ENCODE data around the gene NNT.
A peak's percentile ranks its signal among the peaks of the same experiment; 100 is the strongest.
"Not testable (repeated sequence)": the region's sequence is repeated elsewhere in the genome, so short reads cannot be mapped to it uniquely, and the experiment has no call there.

NNT gene

DNA sequence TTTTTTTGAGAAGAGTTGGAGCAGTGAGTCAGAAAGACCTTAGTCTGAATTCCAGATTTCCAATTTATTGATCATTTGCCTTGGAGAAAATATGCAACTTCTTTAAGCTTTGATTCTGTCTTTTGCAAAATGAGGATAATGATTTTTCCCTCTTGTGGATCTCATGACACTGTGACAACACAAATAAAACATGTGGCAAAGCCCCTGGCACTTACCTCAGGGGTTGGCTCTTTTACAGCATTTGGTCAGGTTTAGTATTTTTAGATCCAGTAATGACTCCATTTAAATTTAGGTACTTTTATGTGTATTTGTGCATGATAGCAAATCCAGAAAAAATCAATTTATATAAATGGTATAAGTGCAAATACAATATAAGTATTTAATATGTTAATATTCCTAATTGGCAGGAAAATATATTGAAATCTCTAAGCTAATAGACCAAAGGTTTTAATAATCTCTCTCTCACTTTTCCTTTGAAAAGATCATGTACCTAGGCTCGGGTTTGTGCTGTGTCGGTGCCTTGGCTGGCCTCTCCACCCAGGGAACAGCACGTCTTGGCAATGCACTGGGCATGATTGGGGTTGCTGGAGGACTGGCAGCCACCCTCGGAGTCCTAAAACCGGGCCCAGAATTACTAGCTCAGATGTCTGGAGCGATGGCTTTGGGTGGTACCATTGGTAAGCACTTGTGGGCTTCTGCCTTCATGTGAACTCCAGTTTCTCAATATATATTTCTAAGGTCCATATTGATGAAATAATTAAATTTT lies 49.7 kb downstream of the NNT start:
- no peak overlapping the region for H3K27ac ChIP-seq
- H3K4me3 ChIP-seq = no peak overlapping the region

- H3K27ac ChIP-seq = peak overlapping the region in 2 of 21 experiments; percentile 15 to 59
Measured at GRCh38 chr5:43658509-43658908, 55.5 kb downstream of the NNT start.

GRCh38 chr5:43659075-43659474 lies 56.1 kb downstream of the NNT start:
- peak overlapping the region in 1 of 21 experiments; percentile 59 for H3K27ac ChIP-seq

More at GRCh38 chr5:43658509-43658908, 55.5 kb downstream of the NNT start:
- no peak overlapping the region for H3K4me3 ChIP-seq

GRCh38 chr5:43661102-43661501 lies 58.1 kb downstream of the NNT start:
- Histone ChIP-seq H3K4me3 (no peak overlapping the region), H3K27ac (no peak overlapping the region)

More at GRCh38 chr5:43659075-43659474, 56.1 kb downstream of the NNT start:
- H3K4me3 ChIP-seq = no peak overlapping the region

GRCh38 chr5:43663916-43664315 lies 60.9 kb downstream of the NNT start:
- Histone ChIP-seq H3K27ac (no peak overlapping the region), H3K4me3 (no peak overlapping the region)

DNA sequence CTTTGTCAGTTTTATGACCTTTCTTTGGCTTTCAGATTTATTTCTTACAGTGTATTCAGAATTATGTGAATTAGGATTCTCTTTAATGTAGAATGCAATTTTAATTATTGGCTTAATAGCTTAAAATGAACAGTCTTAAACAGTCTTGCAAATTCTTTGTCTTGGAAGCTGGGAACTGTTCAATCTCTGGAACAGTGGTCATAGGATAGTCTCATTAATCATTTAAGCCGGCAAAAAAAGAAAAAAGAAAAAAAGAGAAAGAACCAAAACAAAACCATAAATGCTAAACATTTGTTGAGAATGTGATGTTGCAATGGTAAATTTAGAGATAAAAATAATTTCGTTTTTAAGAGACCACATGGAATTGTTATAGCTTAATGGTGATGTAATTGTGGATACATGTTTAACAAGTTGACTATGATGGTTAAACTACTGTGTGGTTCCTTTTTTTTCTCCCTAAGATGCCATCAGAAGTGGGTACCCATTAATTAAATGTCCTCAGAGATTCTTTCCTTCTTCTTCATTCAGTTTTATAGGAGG lies 61.6 kb downstream of the NNT start:
- Histone ChIP-seq H3K27ac (no peak overlapping the region), H3K4me3 (no peak overlapping the region)

DNA sequence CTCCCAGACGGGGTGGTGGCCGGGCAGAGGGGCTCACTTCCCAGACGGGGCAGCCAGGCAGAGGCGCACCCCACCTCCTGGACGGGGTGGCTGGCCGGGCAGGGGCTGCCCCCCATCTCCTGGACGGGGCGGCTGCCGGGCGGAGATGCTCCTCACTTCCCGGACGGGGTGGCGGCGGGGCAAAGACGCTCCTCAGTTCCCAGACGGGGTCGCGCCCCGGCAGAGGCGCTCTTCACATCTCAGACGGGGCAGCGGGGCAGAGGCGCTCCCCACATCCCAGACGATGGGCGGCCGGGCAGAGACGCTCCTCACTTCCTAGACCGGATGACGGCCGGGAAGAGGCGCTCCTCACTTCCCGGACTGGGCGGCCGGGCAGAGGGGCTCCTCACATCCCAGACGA lies 62.8 kb downstream of the NNT start:
- not testable (repeated sequence) for H3K4me3 ChIP-seq, H3K27ac ChIP-seq

- not testable (repeated sequence) for H3K4me3 ChIP-seq, H3K27ac ChIP-seq
Measured at GRCh38 chr5:43666728-43667127, 63.7 kb downstream of the NNT start.

GRCh38 chr5:43667379-43667778 lies 64.4 kb downstream of the NNT start:
- H3K4me3 ChIP-seq, H3K27ac ChIP-seq: not testable (repeated sequence)

GRCh38 chr5:43674536-43674935 lies 71.6 kb downstream of the NNT start:
- no peak overlapping the region for H3K27ac ChIP-seq
- no peak overlapping the region for H3K4me3 ChIP-seq

DNA sequence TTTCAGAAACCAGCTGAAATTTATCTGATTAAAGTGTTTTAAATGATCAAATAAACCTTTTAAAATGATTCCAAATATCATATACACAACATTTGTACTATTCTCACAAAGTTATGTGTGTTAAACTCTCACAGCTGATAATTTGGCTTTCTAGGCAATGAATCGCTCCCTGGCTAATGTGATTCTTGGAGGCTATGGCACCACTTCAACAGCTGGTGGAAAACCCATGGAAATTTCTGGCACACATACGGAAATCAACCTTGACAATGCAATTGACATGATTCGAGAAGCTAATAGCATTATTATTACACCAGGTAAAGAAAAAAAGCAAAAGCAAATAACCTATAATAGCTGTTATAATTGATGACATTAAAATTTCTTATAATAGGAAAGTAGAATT lies 72.4 kb downstream of the NNT start:
- no peak overlapping the region for H3K4me3 ChIP-seq
- no peak overlapping the region for H3K27ac ChIP-seq

- no peak overlapping the region for H3K27ac ChIP-seq
- H3K4me3 ChIP-seq = no peak overlapping the region
Measured at GRCh38 chr5:43676083-43676840, 73.3 kb downstream of the NNT start.

DNA sequence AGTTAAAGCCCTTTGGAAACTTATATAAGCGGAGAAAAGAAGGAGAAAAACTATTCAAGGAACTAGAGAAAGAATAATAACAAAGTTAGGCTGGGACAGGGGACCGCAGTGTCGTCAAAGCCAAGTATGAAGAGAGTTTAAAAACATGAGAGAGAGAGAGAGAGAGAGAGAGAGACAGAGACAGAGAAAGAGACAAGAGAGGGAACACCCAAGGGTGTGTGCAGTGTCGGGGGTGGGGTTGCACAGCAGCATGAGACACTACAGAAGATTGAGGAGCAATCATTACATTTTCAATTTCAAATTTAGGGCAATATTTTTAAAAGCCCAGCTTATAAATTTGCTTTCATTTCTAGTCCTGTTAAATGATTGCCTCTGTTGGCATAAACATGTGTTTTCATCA lies 74.3 kb downstream of the NNT start:
- H3K4me3 ChIP-seq = no peak overlapping the region
- H3K27ac ChIP-seq = peak overlapping the region in 2 of 21 experiments; percentile 4 to 24

- H3K27ac ChIP-seq = no peak overlapping the region
Measured at GRCh38 chr5:43679214-43679613, 76.2 kb downstream of the NNT start.

DNA sequence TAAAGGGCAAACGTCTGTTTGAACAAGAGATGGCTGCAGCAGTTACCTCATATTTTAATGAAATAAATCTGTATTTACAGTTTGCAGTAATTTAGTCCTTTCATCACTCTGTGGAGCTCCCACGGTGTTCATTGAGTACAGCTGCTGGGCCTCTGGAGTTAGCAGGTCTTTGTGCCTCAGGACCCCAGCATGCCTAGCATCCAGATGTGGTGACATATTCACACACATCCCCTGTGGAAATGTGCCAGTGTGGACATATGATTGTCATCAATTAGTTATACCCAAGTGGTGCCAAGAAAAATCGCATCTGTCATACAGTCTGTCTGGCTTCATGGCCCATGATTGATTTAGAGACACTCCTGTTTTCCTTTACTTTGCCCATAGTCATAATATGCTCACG lies 77.3 kb downstream of the NNT start:
- Histone ChIP-seq H3K4me3 (no peak overlapping the region), H3K27ac (no peak overlapping the region)

More at GRCh38 chr5:43679214-43679613, 76.2 kb downstream of the NNT start:
- H3K4me3 ChIP-seq = no peak overlapping the region

- H3K27ac ChIP-seq = no peak overlapping the region
Measured at GRCh38 chr5:43683884-43684471, 81.0 kb downstream of the NNT start.

GRCh38 chr5:43685252-43685950 lies 82.4 kb downstream of the NNT start:
- Histone ChIP-seq H3K4me3 (no peak overlapping the region), H3K27ac (no peak overlapping the region)

More at GRCh38 chr5:43683884-43684471, 81.0 kb downstream of the NNT start:
- H3K4me3 ChIP-seq = no peak overlapping the region

DNA sequence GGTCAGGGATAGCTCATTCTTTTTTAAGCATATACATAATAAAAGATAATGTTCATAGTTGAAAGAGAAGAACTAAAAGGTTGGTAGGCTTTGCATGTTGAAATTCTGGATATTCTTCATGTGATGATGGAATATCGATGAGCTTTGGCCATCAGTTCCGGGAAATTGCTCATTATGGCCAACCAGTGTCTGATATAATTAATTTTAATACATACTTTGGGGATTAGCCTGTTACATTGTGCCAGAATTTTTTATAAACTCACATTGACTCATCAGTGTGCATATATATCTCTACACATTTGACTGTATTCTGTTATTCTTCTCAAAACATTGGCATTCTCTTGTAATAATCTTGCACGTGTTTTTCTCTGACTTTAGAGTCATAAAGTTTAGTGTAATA lies 84.3 kb downstream of the NNT start:
- H3K27ac ChIP-seq = no peak overlapping the region

GRCh38 chr5:43691275-43691674 lies 88.3 kb downstream of the NNT start:
- Histone ChIP-seq H3K4me3 (no peak overlapping the region), H3K27ac (no peak overlapping the region)

More for the DNA sequence above, 84.3 kb downstream of the NNT start:
- H3K4me3 ChIP-seq = no peak overlapping the region

DNA sequence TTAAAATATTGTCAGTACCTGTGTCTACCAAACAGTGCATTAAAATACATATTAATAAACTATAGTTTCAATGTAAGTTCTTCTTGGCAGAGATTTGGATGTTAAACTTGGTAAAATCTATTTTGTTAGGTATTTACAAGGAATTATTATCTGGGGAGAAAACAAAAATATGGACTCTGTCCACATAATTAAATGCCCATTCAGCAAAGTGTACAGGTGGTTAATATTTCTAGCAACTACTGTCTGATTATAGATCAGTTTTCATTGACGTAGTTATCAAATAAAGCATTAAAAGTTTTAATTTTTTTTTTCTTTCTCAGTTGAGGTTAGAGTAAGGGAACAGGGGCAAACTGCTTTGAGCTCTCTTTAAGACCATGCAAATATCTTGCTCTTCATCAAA lies 88.9 kb downstream of the NNT start:
- H3K4me3 ChIP-seq = no peak overlapping the region

More for the DNA sequence above, 88.9 kb downstream of the NNT start:
- no peak overlapping the region for H3K27ac ChIP-seq

All from skin epidermis (tissue), 12 donors.